SH-SY5Y (cell line): ENCODE data around the gene VIT.

Experiments
- GATA2 ChIP-seq: IDR thresholded peaks from 2 replicates; pipeline ENCODE4 v1.6.1; 2011; ENCODE audit warnings: mild to moderate bottlenecking, low read depth, low read length
- GATA3 ChIP-seq: IDR thresholded peaks from 2 replicates; pipeline ENCODE4 v1.6.1; 2011; ENCODE audit warnings: low read depth, mild to moderate bottlenecking, low read length, moderate library complexity

VIT gene

DNA sequence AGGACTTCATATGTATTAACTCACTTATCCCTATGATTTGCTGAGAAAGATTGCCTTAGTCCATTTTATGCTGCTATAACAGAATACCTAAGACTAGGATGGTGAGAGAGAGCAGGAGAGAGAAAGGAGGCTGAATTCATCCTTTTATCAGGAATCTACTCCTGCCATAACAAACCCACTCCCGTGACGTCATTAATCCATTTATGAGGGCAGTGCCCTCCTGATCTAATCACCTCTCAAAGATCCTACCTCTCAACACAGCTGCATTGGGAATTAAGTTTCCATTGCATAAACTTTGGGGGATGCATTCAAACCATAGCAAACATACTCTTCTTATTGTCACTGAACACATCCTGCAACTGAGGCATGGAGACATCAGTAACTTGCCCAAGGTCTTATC lies 122.0 kb downstream of the VIT start:
- TF ChIP-seq GATA3 (no peak), GATA2 (no peak)

- TF ChIP-seq GATA2 (no peak), GATA3 (no peak)
Measured at GRCh38 chr2:36819095-36819711, 122.7 kb downstream of the VIT start.

- TF ChIP-seq GATA2 (no peak), GATA3 (no peak)
Measured at GRCh38 chr2:36820942-36821605, 124.6 kb downstream of the VIT start.

GRCh38 chr2:36823862-36824261 lies 127.4 kb downstream of the VIT start:
- TF ChIP-seq GATA3 = no peak
- no peak for TF ChIP-seq GATA2

GRCh38 chr2:36824273-36824672 lies 127.8 kb downstream of the VIT start:
- TF ChIP-seq GATA2 (no peak), GATA3 (no peak)

DNA sequence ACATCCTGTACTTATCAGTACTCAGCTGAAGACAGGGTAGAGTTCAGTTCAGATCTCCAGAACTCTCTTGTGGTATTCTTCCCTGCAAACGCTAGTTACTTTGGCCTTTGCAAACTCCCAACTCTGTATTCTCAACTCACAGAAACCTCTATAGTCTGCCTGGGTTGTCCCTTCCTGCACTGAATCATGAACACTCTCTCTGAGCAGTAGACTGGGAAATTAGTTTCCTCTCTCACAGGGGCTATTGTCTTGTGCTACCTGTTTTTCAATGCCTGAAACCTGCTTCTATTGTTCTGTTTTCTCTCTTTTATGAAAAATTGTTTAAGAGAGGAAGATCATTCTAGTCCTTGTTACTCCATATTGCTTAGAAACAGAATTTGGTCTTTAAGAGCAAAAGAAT lies 134.7 kb downstream of the VIT start:
- no peak for TF ChIP-seq GATA3
- TF ChIP-seq GATA2 = no peak

DNA sequence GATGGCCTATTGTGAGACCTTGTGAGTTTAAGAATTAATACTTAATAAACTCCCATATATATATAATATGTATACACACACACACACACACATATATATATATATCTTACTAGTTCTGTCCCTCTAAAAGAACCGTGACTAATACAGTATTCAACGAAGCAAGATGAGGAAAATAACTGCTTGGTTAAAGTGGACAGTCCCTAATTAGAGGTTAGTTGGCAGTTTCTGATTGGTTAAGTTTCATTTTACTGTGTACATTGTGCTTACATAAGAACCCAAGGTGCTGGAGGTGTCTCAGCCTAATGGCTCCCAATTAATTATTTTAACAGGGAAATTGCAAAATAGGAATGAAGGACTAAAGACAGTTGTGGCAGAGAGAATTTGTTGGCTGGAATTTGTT lies 137.7 kb downstream of the VIT start:
- TF ChIP-seq GATA2 (no peak), GATA3 (no peak)

GRCh38 chr2:36834731-36835524 lies 138.4 kb downstream of the VIT start:
- TF ChIP-seq GATA2 = no peak
- no peak for TF ChIP-seq GATA3

- TF ChIP-seq GATA3 (no peak), GATA2 (no peak)
Measured at GRCh38 chr2:36839976-36840617, 143.6 kb downstream of the VIT start.

GRCh38 chr2:36843838-36844237 lies 147.3 kb downstream of the VIT start:
- TF ChIP-seq GATA2 = no peak
- no peak for TF ChIP-seq GATA3

DNA sequence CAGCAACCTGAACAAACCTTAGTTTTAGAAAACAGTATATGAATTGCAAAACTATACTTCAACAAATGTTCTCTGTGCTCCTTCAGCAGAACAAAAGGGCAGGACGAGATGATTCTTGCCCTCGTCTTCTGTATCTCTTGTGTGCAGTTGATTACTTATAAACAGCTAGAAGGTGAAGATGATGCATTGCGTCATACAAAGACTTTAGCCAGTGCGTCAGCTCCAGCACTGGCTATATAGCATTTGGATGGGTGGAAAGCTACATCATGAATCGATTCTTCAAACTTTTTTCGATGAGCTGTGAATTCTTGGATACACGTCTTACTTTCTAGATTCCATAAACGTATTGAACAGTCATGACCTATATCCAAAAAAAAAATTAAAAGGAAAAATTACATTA lies 152.8 kb downstream of the VIT start:
- TF ChIP-seq GATA2 = no peak
- no peak for TF ChIP-seq GATA3

- no peak for TF ChIP-seq GATA3
- no peak for TF ChIP-seq GATA2
Measured at GRCh38 chr2:36854241-36854640, 157.7 kb downstream of the VIT start.

DNA sequence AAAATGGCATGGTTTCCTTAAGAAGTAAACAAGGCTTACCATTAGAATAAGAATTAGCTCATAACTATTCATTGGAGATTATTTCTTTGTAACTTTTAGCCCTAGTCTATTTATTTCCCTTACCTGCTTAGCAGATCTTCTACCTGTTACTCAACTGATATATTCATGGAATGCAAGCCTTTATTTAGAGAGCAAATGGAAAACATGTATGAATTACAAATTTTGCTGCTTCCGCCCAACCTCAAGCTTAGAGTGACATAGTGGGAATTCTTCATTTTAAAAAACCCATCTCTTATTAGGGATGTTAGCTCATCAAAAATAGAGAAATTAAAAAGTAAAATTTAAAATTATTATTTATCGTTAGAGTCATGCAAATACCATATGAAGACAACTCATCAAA lies 158.9 kb downstream of the VIT start:
- TF ChIP-seq GATA3 (no peak), GATA2 (no peak)

DNA sequence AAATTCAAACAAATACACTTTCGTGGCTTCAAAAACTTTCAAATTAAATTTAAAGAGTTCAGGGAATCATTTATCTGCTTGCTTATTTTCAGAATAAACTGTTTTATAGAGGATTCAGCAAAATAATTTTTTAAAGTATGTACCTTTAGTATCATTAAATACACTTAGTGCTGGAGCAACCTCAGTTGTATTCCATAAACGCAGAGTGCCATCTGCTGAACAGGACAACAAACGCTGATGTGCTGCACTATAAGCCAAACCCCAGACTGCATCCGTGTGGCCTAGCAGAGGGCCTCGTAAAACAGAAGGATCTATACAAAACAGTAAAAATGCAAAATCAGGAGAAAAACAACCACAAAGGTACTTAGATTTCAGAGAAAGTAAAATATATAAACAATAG lies 161.2 kb downstream of the VIT start:
- TF ChIP-seq GATA2 = no peak
- no peak for TF ChIP-seq GATA3

GRCh38 chr2:36858551-36859365 lies 162.3 kb downstream of the VIT start:
- TF ChIP-seq GATA2 (no peak), GATA3 (no peak)

DNA sequence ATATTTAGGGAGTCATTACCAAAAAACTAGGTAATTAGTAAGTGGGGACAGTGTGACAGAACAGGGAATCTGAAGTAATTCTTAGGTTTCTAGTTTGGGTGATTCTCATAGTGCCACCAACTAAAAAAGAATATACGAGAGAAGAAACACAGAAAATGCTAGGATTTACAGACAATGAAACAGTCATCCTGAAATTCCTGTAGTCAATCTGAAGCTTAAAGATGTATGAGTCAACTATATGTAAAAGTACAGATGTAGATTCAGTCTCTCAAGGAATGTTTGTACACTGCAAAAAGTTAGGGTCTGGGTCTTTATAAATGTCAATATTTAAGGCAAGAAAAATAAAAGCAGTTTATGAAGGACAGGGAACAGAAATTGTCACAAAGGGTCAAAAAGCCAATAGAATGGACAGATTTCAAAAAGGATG lies 162.9 kb downstream of the VIT start:
- no peak for TF ChIP-seq GATA3
- TF ChIP-seq GATA2 = no peak
